H1 (cell line): ENCODE measurements around the gene GALNT2.

Source experiments
- HDAC2 ChIP-seq, 2 experiments: fragments of 300-600 bp in 1 of 2; sonication (generic) in 1 of 2; IDR thresholded peaks; 2 replicates each; pipeline ENCODE4 v1.6.1; 2011 to 2012; ENCODE audit warnings: low read depth in 2 of 2, low read length in 2 of 2, mild to moderate bottlenecking in 2 of 2, moderate library complexity in 2 of 2, borderline replicate concordance in 1 of 2, inconsistent platforms in 1 of 2
- POLR2AphosphoS5 ChIP-seq: IDR thresholded peaks from 2 replicates; pipeline ENCODE4 v1.6.1; 2011; ENCODE audit warnings: low read depth, low read length

DNA sequence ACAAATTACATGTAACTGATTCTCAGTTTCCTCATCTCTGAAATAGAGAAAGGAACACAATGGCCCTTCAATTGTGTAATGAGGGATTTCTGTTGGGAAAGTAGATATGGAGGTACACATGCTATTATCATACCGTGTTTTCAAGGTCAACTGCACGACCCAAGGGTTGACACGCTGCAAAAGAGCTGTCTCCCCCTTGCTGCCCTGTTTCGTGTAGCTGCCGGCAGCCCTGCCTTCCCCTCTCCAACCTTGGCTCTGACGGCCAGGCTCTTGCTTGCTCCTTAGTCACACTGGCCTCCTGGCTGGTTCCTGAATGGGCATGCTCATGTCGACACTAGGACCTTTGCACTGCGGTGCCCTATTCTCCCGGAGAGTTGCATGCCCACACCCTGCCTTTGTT is 134.4 kb downstream of the GALNT2 start:
- TF ChIP-seq HDAC2 (IDR thresholded peaks at IDR 0.05; ENCODE audit: borderline replicate concordance in 1 of 2, low read depth in 2 of 2, low read length in 2 of 2) = no peak
- no peak for TF ChIP-seq POLR2AphosphoS5
